KOPT-K1 (cell line): ENCODE measurements around the gene CDH13.

Experiments
- H3K27ac ChIP-seq: fragments of 200-600 bp; sonication (generic); 2 replicates; pipeline ENCODE4 v1.5.1; 2016; ENCODE audit warnings: antibody characterized with exemption, mild to moderate bottlenecking, low read depth, low read length; ENCODE audit not compliant: poor library complexity, severe bottlenecking
- H3K36me3 ChIP-seq: fragments of 200-600 bp; sonication (generic); 2 replicates; pipeline ENCODE4 v1.5.1; 2017; ENCODE audit warnings: antibody characterized with exemption, mild to moderate bottlenecking, low read length, moderate library complexity; ENCODE audit not compliant: insufficient read depth
- H3K9me3 ChIP-seq: fragments of 200-600 bp; sonication (generic); 2 replicates; pipeline ENCODE4 v1.5.1; 2017; ENCODE audit warnings: antibody characterized with exemption, low read length, mild to moderate bottlenecking; ENCODE audit not compliant: insufficient read depth, poor library complexity, severe bottlenecking

CDH13 gene

GRCh38 chr16:82965808-82966207 is 339.0 kb downstream of the CDH13 start:
- no peaks in the 10 kb centered on the region for H3K9me3 ChIP-seq
- no peaks in the 10 kb centered on the region for H3K36me3 ChIP-seq
- no peak overlapping the region for H3K27ac ChIP-seq

GRCh38 chr16:82967424-82967823 is 340.7 kb downstream of the CDH13 start:
- Histone ChIP-seq H3K36me3 (no peaks in the 10 kb centered on the region), H3K27ac (no peak overlapping the region), H3K9me3 (no peaks in the 10 kb centered on the region)

GRCh38 chr16:82971126-82971525 is 344.4 kb downstream of the CDH13 start:
- Histone ChIP-seq H3K27ac (no peak overlapping the region), H3K36me3 (no peaks in the 10 kb centered on the region), H3K9me3 (no peaks in the 10 kb centered on the region)

GRCh38 chr16:82972331-82972919 is 345.7 kb downstream of the CDH13 start:
- Histone ChIP-seq H3K9me3 (no peaks in the 10 kb centered on the region), H3K36me3 (no peaks in the 10 kb centered on the region), H3K27ac (no peak overlapping the region)

GRCh38 chr16:82979406-82980111 is 352.8 kb downstream of the CDH13 start:
- Histone ChIP-seq H3K36me3 (no peaks in the 10 kb centered on the region), H3K27ac (no peak overlapping the region), H3K9me3 (no peaks in the 10 kb centered on the region)

GRCh38 chr16:82980810-82981209 is 354.0 kb downstream of the CDH13 start:
- Histone ChIP-seq H3K36me3 (no peaks in the 10 kb centered on the region), H3K9me3 (no peaks in the 10 kb centered on the region), H3K27ac (no peak overlapping the region)

GRCh38 chr16:82987767-82988166 is 361.0 kb downstream of the CDH13 start:
- Histone ChIP-seq H3K36me3 (no peaks in the 10 kb centered on the region), H3K9me3 (no peaks in the 10 kb centered on the region), H3K27ac (no peak overlapping the region)

- Histone ChIP-seq H3K27ac (no peak overlapping the region), H3K36me3 (no peaks in the 10 kb centered on the region), H3K9me3 (no peaks in the 10 kb centered on the region)
These were observed 363.4 kb downstream of the CDH13 start for GRCh38 chr16:82990155-82990554.

GRCh38 chr16:82991410-82991809 is 364.6 kb downstream of the CDH13 start:
- Histone ChIP-seq H3K9me3 (no peaks in the 10 kb centered on the region), H3K27ac (no peak overlapping the region), H3K36me3 (no peaks in the 10 kb centered on the region)

- H3K36me3 ChIP-seq, result no peaks in the 10 kb centered on the region
- H3K9me3 ChIP-seq, result no peaks in the 10 kb centered on the region
- no peak overlapping the region for H3K27ac ChIP-seq
These were observed 365.4 kb downstream of the CDH13 start for GRCh38 chr16:82991966-82992675.

- no peaks in the 10 kb centered on the region for H3K9me3 ChIP-seq
- no peaks in the 10 kb centered on the region for H3K36me3 ChIP-seq
- H3K27ac ChIP-seq, result no peak overlapping the region
These were observed 366.0 kb downstream of the CDH13 start for GRCh38 chr16:82992786-82993185.

GRCh38 chr16:82993415-82993814 is 366.6 kb downstream of the CDH13 start:
- H3K9me3 ChIP-seq, result no peaks in the 10 kb centered on the region
- H3K36me3 ChIP-seq, result no peaks in the 10 kb centered on the region
- H3K27ac ChIP-seq, result no peak overlapping the region

- H3K27ac ChIP-seq, result no peak overlapping the region
- no peaks in the 10 kb centered on the region for H3K9me3 ChIP-seq
- H3K36me3 ChIP-seq, result no peaks in the 10 kb centered on the region
These were observed 367.2 kb downstream of the CDH13 start for GRCh38 chr16:82993926-82994325.

- H3K27ac ChIP-seq, result no peak overlapping the region
- H3K9me3 ChIP-seq, result no peaks in the 10 kb centered on the region
- H3K36me3 ChIP-seq, result no peaks in the 10 kb centered on the region
These were observed 368.6 kb downstream of the CDH13 start for GRCh38 chr16:82995286-82995923.

GRCh38 chr16:82995924-82996441 is 369.2 kb downstream of the CDH13 start:
- Histone ChIP-seq H3K9me3 (no peaks in the 10 kb centered on the region), H3K36me3 (no peaks in the 10 kb centered on the region), H3K27ac (no peak overlapping the region)
